Measurements from ENCODE around the gene KCNN3. TPM values are rescaled to one million over a fixed set of nuclear protein-coding genes. Genes with fewer than 3 reads are reported as not detected.
A peak's percentile ranks its signal among the peaks of the same experiment; 100 is the strongest.

The KCNN3 gene
- total and polyA plus RNA-seq, 5 donors = 1.2 to 3.8 (median 3.3) TPM

GRCh38 chr1:154867841-154868605, 2.1 kb downstream of the KCNN3 start:
- intact Hi-C loops (cut with DNase I) = loop anchor here in 1 of 4 donors (10.0 kb wide), 1 partner anchor 93 kb away; no protein-coding TSS in a partner anchor
- Histone ChIP-seq H3K27ac (ENCODE audit: low read length) (no peak overlapping the region), H3K9me3 (ENCODE audit: control insufficient read depth, low read length) (no peaks in the 10 kb centered on the region), H3K4me1 (ENCODE audit: control insufficient read depth, insufficient read depth, low read length) (no peaks in the 10 kb centered on the region), H3K4me3 (ENCODE audit: low read length) (peak overlapping the region; percentile 27), H3K27me3 (ENCODE audit: control insufficient read depth, insufficient read depth) (no peaks in the 10 kb centered on the region)
- no peak for ATAC-seq
- 53% methylated on average over 19 of the region's 19 CpGs for WGBS
- DNase-seq = no peak

DNA sequence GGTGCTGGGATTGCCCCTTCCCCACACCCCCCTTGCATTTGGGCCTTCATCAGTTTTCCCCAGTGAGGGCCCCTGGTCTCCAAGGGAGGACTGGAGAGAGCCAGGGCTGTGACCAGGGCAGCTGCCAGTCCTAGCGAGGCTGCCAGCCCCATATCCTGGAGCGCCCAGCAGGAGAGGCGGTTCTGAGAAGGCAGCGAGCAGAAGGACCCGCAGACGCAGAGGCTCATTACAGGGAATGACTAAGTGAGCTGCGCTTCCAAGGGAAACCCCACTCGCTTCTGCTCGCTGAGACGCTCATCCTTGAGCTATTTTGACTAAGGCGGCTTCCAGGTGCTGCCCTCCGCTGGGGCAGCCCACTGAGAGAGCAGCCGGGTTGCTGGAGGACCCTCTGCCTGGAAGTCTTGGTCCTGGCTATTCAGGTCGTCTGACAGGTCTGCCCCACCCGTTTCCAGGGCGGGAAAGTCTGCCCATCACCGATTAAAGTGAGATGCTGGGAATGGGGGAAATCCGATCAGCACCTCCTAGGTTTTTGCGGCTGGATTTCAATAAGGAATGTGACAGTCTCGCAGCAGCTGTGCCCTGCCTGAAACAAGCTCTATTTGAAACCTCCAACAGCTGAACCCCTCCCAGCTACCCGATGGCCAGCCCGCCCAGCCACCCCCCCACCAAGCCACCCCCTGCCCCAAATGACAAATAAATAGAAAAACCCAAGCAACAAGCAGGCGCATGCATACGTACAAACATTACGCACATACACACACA, 2.8 kb downstream of the KCNN3 start:
- DNase-seq (peak in 2 of 3 donors; percentile 52 to 68), ATAC-seq (peak in 1 of 2 donors; percentile 33)
- Histone ChIP-seq H3K9me3 (ENCODE audit: control insufficient read depth, low read length) (no peaks in the 10 kb centered on the region), H3K4me1 (ENCODE audit: control insufficient read depth, insufficient read depth, low read length) (no peaks in the 10 kb centered on the region), H3K4me3 (ENCODE audit: low read length) (no peak overlapping the region), H3K27ac (ENCODE audit: low read length) (no peak overlapping the region), H3K27me3 (ENCODE audit: control insufficient read depth, insufficient read depth) (no peaks in the 10 kb centered on the region)
- intact Hi-C loops (cut with DNase I) = loop anchor here in 1 of 4 donors (10.0 kb wide), 1 partner anchor 92 kb away; no protein-coding TSS in a partner anchor
- WGBS = 38% methylated on average over 25 of the region's 25 CpGs

GRCh38 chr1:154866257-154867063, 3.6 kb downstream of the KCNN3 start:
- no peaks in the 10 kb centered on the region for H3K4me1 ChIP-seq (ENCODE audit: control insufficient read depth, insufficient read depth, low read length)
- WGBS = 75% methylated on average over 14 of the region's 14 CpGs
- DNase-seq (no peak), ATAC-seq (no peak)
- intact Hi-C loops (cut with DNase I) = loop anchor here in 1 of 4 donors (10.0 kb wide), 1 partner anchor 92 kb away; no protein-coding TSS in a partner anchor
- H3K27ac ChIP-seq (ENCODE audit: low read length) = no peak overlapping the region
- H3K27me3 ChIP-seq (ENCODE audit: control insufficient read depth, insufficient read depth) = no peaks in the 10 kb centered on the region
- H3K9me3 ChIP-seq (ENCODE audit: control insufficient read depth, low read length) = no peaks in the 10 kb centered on the region
- no peak overlapping the region for H3K4me3 ChIP-seq (ENCODE audit: low read length)

GRCh38 chr1:154865442-154866256, 4.4 kb downstream of the KCNN3 start:
- Histone ChIP-seq H3K9me3 (ENCODE audit: control insufficient read depth, low read length) (no peaks in the 10 kb centered on the region), H3K27me3 (ENCODE audit: control insufficient read depth, insufficient read depth) (no peaks in the 10 kb centered on the region), H3K4me3 (ENCODE audit: low read length) (no peak overlapping the region), H3K27ac (ENCODE audit: low read length) (no peak overlapping the region), H3K4me1 (ENCODE audit: control insufficient read depth, insufficient read depth, low read length) (no peaks in the 10 kb centered on the region)
- intact Hi-C loops (cut with DNase I) = loop anchor here in 1 of 4 donors (10.0 kb wide), 1 partner anchor 91 kb away; no protein-coding TSS in a partner anchor
- ATAC-seq = no peak
- no peak for DNase-seq
- WGBS = 91% methylated on average over 5 of the region's 5 CpGs

DNA sequence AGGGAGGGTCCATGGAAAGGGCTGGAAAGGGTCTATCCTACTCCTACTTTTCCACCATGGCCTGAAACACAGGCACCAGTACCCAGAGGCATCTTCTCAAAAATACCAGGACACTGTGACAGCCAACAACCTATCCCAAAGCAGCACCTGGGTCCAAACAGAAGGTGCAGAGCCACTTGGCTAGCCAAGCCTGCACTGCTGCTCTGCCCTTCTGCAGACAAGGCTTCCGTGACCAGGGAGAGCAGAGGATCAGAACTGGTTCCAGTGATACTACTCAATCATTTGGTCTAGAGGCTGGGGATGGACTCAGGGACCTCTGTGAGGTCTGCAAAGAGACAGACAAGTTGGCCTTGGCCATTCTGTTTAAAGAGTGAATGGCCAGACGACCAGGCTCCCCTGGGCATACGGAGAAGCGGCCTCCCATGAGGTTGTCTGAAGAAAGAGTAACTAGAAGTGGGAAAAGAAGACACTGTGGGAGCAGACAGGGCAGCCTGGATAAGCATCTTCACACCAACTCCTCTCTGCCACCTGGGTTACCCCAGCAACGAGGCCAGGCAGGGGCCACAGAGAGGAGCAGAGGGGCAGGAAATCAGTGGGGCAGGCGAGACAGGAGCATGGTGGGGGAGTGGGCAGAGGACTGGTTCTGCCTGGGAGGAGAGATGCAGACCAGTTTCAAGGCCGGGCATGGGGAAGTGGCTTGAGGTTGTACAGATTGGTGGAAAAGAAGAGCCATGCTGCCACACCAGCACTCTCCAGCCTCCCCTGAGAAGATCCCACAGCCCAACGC, 5.7 kb downstream of the KCNN3 start:
- DNase-seq = no peak
- 93% methylated on average over 8 of the region's 8 CpGs for WGBS
- H3K9me3 ChIP-seq (ENCODE audit: control insufficient read depth, low read length) = no peaks in the 10 kb centered on the region
- ATAC-seq = no peak
- intact Hi-C loops (cut with DNase I) = loop anchor here in 1 of 4 donors (10.0 kb wide), 1 partner anchor 90 kb away; no protein-coding TSS in a partner anchor
- H3K27me3 ChIP-seq (ENCODE audit: control insufficient read depth, insufficient read depth) = no peaks in the 10 kb centered on the region
- H3K4me3 ChIP-seq (ENCODE audit: low read length) = no peak overlapping the region
- no peak overlapping the region for H3K27ac ChIP-seq (ENCODE audit: low read length)
- H3K4me1 ChIP-seq (ENCODE audit: control insufficient read depth, insufficient read depth, low read length) = no peaks in the 10 kb centered on the region

DNA sequence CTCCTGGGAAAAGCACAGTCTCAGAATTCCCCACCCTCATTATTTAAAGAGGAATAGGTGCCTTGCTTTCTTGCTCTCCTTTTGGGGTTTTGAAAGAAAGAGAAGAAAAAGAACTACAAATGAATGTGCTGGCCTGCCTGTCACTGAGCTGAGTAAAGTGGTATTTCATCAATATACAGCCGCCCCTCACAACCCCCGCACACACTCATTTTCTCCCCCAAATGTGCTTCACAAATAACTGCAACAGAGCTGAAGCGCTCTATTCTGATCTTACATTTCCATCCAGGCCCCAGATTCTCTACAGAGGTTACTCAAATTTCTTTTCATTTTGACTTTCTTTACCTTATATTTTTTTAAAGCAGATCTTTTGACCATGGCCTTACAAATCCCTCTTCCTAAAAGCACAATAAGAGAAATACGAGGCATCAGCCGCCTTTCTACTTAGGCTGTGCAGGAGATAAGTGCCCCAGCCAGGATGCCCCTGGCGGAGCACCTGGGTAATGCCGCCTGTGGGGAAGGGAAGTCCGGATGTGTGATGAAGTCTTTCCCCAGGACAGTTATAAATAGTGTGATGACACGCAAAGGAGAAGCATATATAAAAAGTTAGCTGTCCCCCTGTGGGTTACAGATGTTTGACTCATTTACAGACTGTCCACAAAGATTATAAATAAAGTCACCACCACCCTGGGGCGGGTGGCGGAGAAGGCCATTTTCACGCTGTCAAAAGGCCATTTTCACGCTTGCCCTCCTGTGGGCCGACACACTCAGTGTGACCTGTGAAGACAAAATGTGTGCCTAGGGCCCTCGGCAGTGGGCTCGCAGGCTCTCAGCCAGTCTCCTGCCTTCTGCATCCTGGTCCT, 6.5 kb downstream of the KCNN3 start:
- H3K9me3 ChIP-seq (ENCODE audit: control insufficient read depth, low read length) = no peaks in the 10 kb centered on the region

DNA sequence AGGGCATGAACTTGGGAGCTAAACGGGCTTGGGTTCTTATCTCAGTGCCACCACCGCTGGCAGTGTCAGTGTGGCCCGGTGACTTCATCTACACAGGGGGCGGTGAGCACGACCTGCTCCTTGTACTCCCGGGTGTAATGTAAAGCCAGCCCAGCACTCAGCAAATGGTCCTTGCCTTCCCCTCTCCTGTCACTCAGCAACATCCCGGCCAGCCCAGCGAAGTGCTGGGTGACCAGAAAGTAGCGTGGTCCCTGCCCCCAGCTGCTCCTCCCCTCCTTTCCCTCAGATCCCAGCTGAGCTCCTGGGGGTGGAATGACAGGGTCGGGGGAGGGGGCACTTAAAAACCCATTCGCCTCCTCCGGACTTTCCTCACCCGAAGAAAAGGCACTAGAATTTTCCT, 7.2 kb downstream of the KCNN3 start:
- H3K27ac ChIP-seq (ENCODE audit: low read length) = no peak overlapping the region
- no peak overlapping the region for H3K4me3 ChIP-seq (ENCODE audit: low read length)
- no peaks in the 10 kb centered on the region for H3K27me3 ChIP-seq (ENCODE audit: control insufficient read depth, insufficient read depth)
- H3K4me1 ChIP-seq (ENCODE audit: control insufficient read depth, insufficient read depth, low read length) = no peaks in the 10 kb centered on the region
- ATAC-seq (no peak), DNase-seq (no peak)
- intact Hi-C loops (cut with DNase I) = loop anchor here in 1 of 4 donors (10.0 kb wide), 1 partner anchor 88 kb away; no protein-coding TSS in a partner anchor
- 53% methylated on average over 13 of the region's 13 CpGs for WGBS
- no peaks in the 10 kb centered on the region for H3K9me3 ChIP-seq (ENCODE audit: control insufficient read depth, low read length)

More for the DNA sequence above, 6.5 kb downstream of the KCNN3 start:
- DNase-seq (no peak), ATAC-seq (peak in 1 of 2 donors; percentile 31)
- intact Hi-C loops (cut with DNase I) = loop anchor here in 1 of 4 donors (10.0 kb wide), 1 partner anchor 89 kb away; no protein-coding TSS in a partner anchor
- H3K27ac ChIP-seq (ENCODE audit: low read length) = no peak overlapping the region
- no peak overlapping the region for H3K4me3 ChIP-seq (ENCODE audit: low read length)
- H3K27me3 ChIP-seq (ENCODE audit: control insufficient read depth, insufficient read depth) = no peaks in the 10 kb centered on the region
- 75% methylated on average over 16 of the region's 16 CpGs for WGBS
- H3K4me1 ChIP-seq (ENCODE audit: control insufficient read depth, insufficient read depth, low read length) = no peaks in the 10 kb centered on the region

DNA sequence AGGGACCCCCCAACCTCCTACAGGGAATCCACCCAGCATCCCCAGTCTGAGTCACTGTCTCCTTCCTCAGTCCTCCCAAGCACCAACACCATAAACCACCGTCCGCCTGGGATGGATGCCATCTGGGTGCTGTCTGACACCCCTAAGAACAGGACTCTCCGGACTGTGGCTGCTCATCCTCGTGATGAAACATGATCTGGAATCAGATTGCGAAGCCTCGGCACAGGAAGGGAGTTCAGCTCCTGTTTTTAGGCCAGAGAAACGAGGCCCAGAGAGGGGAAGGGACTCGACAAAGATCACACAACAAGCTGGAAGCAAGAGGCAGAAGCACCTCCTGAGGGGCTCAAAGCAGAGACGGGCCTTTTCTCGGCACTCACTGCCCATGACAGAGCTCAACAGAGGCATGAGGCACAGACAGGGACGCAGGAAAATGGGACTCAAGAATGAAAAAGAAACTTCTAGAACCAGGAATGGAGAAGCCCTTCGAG, 8.4 kb downstream of the KCNN3 start:
- WGBS = 79% methylated on average over 12 of the region's 12 CpGs
- no peaks in the 10 kb centered on the region for H3K27me3 ChIP-seq (ENCODE audit: control insufficient read depth, insufficient read depth)
- no peak overlapping the region for H3K27ac ChIP-seq (ENCODE audit: low read length)
- no peak for ATAC-seq
- no peaks in the 10 kb centered on the region for H3K4me1 ChIP-seq (ENCODE audit: control insufficient read depth, insufficient read depth, low read length)
- DNase-seq = no peak
- H3K4me3 ChIP-seq (ENCODE audit: low read length) = no peak overlapping the region
- H3K9me3 ChIP-seq (ENCODE audit: control insufficient read depth, low read length) = no peaks in the 10 kb centered on the region
- intact Hi-C loops (cut with DNase I) = loop anchor here in 1 of 4 donors (10.0 kb wide), 1 partner anchor 87 kb away; no protein-coding TSS in a partner anchor

Data from right cardiac atrium (tissue), 5 donors.